Skeletal muscle tissue (tissue), 4 donors: Measurements from ENCODE around the gene FBXO47. TPM values are rescaled to one million over a fixed set of nuclear protein-coding genes. Genes with fewer than 3 reads are reported as not detected.
A peak's percentile ranks its signal among the peaks of the same experiment; 100 is the strongest.

ENCODE experiments used
- H3K27ac ChIP-seq: one replicate; pipeline ENCODE4 v1.7.0; 2013; ENCODE audit warnings: mild to moderate bottlenecking, low read depth, low read length, inconsistent platforms
- H3K27me3 ChIP-seq, 3 donors: one replicate each; pipeline ENCODE4 v1.7.0; 2013; ENCODE audit warnings: low read length in 3 of 3; ENCODE audit not compliant: control insufficient read depth in 3 of 3, insufficient read depth in 3 of 3
- H3K36me3 ChIP-seq, 3 donors: one replicate each; pipeline ENCODE4 v1.7.0; 2013; ENCODE audit warnings: low read length in 3 of 3; ENCODE audit not compliant: control insufficient read depth in 3 of 3, insufficient read depth in 3 of 3
- H3K4me1 ChIP-seq, 3 donors: one replicate each; pipeline ENCODE4 v1.7.0; 2013; ENCODE audit warnings: low read length in 3 of 3, mild to moderate bottlenecking in 3 of 3; ENCODE audit not compliant: control insufficient read depth in 3 of 3, insufficient read depth in 3 of 3
- H3K4me3 ChIP-seq, 3 donors: one replicate each; pipeline ENCODE4 v1.7.0; 2013; ENCODE audit warnings: low read length in 3 of 3
- H3K9ac ChIP-seq, 3 donors: one replicate each; pipeline ENCODE4 v1.7.0; 2013; ENCODE audit warnings: low read length in 3 of 3, mild to moderate bottlenecking in 3 of 3, moderate library complexity in 2 of 3, low read depth in 1 of 3
- H3K9me3 ChIP-seq, 3 donors: one replicate each; pipeline ENCODE4 v1.7.0; 2013; ENCODE audit warnings: low read length in 3 of 3; ENCODE audit not compliant: control insufficient read depth in 3 of 3
- total RNA-seq: library from RNA; depleted of rRNA; stranded (reverse); fragments of >200 nt; gene quantifications from one replicate; pipeline ENCODE4 v1.2.3, GENCODE V29; 2014
- donor health status: Osteomylitis.

FBXO47 gene, protein sequence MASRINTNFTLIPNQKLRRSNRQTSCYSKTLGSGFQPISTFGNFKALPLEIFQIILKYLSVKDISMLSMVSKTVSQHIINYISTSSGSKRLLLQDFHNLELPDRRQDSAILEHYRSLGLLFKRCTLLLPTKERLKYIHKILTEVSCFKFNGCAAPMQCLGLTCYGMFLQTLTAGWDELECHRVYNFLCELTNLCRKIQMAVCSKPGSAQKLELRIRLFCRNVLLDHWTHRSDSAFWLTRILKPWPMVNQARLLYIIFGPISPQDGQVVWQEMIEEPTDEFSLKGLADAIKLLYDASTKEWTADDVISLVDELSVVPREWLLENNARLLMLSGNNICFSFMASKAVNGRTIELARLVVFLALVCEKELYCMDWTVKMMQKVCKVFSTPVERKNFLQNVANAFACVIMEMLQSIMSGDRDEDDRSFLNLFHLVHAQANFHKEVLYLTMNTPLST
- not detected for total RNA-seq

- Histone ChIP-seq H3K27me3 (peaks cover 0 to 4% (median 0%) of the 10 kb centered on the region in 3 donors), H3K4me1 (peaks cover 0 to 4% (median 3%) of the 10 kb centered on the region in 3 donors), H3K27ac (peak within 1 kb of the TSS; percentile 69), H3K4me3 (peak within 1 kb of the TSS; percentile 68 to 77 (median 72)), H3K9ac (peak within 1 kb of the TSS; percentile 67 to 83 (median 81)), H3K36me3 (no peaks in the 10 kb centered on the region), H3K9me3 (no peaks in the 10 kb centered on the region)
Observed at GRCh38 chr17:38967290-38967738, at the start of gene FBXO47. Gene FBXO47, minus strand, starts transcription at chr17:38967403. Its CDS starts 4,378 bp downstream, at chr17:38963025.

DNA sequence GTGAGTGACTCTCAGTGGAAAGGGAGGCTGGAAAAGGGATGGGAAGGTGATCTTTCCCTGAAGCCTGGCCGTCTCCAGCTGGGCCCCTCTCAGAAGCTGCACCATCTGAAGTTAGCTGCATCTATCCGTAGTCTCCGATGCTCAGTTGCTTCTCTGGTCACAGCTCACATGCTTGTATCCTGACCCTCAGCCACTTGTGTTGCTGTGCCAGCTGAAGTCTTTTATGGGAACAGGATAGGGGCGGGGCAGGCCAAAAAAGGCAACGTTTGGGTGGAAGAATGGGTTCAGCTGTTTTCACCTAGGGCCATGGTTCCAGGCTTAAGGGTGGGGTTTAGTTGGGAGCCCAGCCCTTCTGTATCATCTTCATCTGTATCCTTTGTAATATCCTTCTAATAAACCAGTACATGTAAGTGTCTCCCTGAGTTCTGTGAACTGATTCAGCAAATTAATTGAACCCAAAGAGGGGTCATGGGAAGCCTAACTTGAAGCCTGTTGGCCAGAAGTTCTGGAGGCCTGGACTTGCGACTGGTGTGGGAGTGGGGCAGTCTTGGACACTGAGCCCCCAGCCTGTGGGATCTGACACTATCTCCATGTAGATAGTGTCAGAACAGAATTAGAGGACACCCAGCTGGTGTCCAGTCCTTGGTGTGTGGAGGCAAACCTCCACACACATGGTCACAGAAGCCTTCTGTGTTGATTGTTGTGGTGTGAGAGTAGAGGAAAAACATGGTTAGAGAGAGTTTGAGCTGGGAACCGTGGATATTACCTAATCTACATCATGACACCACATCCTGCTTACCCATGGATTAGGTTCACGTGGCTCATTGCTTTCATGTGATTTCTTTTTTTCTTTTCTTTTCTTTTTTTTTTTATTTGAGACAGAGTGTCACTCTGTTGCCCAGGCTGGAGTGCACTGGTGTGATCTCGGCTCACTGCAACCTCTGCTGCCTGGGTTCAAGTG lies 49.3 kb upstream of the FBXO47 start:
- Histone ChIP-seq H3K36me3 (no peaks in the 10 kb centered on the region), H3K4me1 (peaks cover 0 to 2% (median 0%) of the 10 kb centered on the region in 3 donors), H3K9ac (no peak overlapping the region), H3K4me3 (no peak overlapping the region), H3K27me3 (no peaks in the 10 kb centered on the region), H3K27ac (no peak overlapping the region), H3K9me3 (no peaks in the 10 kb centered on the region)

DNA sequence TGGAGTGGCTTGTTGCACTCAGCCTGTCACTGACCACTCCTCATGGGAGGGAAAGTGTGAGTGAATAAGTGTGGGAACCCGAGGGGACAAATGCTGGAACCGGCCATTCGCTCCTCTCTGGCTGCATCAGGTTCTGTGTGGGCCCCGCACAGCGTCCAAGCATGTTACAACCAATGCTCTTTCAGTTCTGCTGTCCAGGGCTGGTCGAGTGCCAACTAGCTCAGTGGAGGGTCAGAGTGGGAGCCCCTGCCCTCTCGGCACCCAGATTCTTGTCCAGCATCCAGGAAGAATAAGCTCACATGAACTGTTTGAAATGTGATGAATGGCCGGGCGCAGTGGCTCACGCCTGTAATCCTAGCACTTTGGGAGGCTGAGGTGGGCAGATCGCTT lies 48.3 kb upstream of the FBXO47 start:
- H3K36me3 ChIP-seq: no peaks in the 10 kb centered on the region
- H3K4me3 ChIP-seq: no peak overlapping the region
- H3K9ac ChIP-seq: no peak overlapping the region
- H3K9me3 ChIP-seq: no peaks in the 10 kb centered on the region
- no peaks in the 10 kb centered on the region for H3K27me3 ChIP-seq
- no peak overlapping the region for H3K27ac ChIP-seq
- peaks cover 0 to 2% (median 0%) of the 10 kb centered on the region in 3 donors for H3K4me1 ChIP-seq

DNA sequence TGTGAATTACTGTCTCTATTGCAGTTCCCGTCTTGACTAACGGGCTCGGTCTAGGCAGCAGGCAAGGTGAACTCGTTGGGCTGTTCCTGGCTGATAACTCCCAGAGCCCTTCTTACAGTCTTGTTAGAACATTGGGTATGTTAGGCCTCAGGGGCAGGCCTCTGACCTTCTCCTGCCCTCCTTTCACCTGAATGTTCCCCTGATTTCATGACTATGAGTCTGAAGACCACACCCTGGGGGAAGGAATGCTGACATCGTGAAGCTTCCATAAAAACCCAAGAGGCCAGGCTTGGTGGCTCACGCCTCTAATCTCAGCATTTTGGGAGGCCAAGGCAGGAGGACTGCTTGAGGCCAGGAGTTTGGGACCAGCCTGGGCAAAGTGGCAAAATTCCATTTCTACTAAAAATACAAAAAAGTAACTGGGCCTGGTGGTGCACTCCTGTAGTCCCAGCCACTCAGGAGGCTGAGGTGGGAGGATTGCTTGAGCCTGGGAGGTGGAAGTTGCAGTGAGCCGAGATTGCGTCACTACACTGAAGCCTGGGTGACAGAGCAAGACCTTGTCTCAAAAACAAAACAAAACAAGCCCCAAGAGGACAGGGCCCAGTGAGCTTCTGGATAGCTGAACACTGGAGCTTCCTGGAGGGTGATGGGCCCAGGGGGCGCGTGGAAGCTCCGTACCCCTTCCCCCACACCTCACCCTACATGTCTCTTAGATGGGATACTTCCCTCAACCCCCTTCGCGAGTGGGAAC lies 47.8 kb upstream of the FBXO47 start:
- Histone ChIP-seq H3K4me3 (no peak overlapping the region), H3K27ac (peak overlapping the region; percentile 57), H3K9me3 (no peaks in the 10 kb centered on the region), H3K36me3 (no peaks in the 10 kb centered on the region), H3K4me1 (peaks cover 0 to 2% (median 0%) of the 10 kb centered on the region in 3 donors), H3K27me3 (no peaks in the 10 kb centered on the region), H3K9ac (no peak overlapping the region)

DNA sequence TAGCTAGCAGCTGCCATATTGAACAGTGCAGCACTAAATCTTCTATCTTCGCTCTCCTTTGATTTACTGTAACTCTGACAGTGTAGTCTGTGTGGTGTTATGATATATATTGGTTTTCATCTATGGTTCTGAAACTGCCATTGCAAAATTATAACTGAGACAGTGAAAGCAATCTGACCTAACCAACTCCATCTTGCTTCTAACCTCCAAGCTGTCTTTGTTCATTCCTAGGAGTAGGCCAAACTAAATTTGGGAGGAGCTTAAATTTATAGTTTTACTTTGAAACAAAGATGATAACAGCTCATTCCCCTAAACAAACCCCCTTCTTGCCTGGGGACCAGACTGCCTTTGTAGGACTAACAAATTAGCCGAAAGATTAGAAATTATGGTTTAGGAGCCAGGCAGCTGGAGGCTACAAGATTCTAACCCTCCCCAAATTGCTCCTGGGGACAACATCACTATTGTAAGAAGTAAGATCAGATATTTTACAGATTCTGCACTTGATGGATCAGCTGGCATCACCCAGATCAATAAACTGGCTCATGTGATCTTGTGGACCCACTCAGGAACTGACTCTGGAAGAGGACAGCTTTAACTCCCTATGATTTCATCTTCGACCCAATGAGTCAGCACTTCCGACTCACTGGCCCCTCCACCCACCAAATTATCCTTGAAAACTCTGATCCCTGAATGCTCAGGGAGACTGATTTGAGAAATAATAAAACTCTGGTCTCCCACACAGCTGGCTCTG lies 47.0 kb upstream of the FBXO47 start:
- H3K9me3 ChIP-seq: no peaks in the 10 kb centered on the region
- H3K9ac ChIP-seq: no peak overlapping the region
- H3K27ac ChIP-seq: peak overlapping the region; percentile 57
- H3K4me3 ChIP-seq: no peak overlapping the region
- H3K27me3 ChIP-seq: no peaks in the 10 kb centered on the region
- H3K36me3 ChIP-seq: no peaks in the 10 kb centered on the region
- H3K4me1 ChIP-seq: peaks cover 0 to 2% (median 0%) of the 10 kb centered on the region in 3 donors

DNA sequence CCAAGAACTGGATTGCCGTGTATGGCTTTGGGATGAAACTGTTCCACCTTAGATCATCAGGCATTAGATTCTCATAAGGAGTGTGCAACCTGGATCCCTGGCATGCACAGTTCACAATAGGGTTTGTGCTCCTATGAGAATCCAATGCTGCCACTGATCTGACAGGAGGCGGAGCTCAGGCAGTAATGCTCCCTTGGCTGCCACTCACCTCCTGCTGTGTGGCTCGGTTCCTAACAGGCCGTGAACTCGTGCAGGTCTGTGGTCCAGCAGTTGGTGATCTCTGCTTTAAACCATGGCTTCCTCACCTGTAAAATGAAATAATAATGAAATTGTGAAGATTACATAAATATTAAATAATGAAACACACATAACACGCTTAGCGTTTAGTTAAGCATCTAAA lies 45.5 kb upstream of the FBXO47 start:
- Histone ChIP-seq H3K27me3 (no peaks in the 10 kb centered on the region), H3K27ac (no peak overlapping the region), H3K9me3 (no peaks in the 10 kb centered on the region), H3K9ac (no peak overlapping the region), H3K4me3 (no peak overlapping the region), H3K36me3 (no peaks in the 10 kb centered on the region), H3K4me1 (peaks cover 0 to 2% (median 0%) of the 10 kb centered on the region in 3 donors)

GRCh38 chr17:39011907-39012468 lies 44.8 kb upstream of the FBXO47 start:
- no peaks in the 10 kb centered on the region for H3K36me3 ChIP-seq
- peaks cover 0 to 2% (median 0%) of the 10 kb centered on the region in 3 donors for H3K4me1 ChIP-seq
- H3K4me3 ChIP-seq: no peak overlapping the region
- H3K9me3 ChIP-seq: no peaks in the 10 kb centered on the region
- no peak overlapping the region for H3K9ac ChIP-seq
- H3K27ac ChIP-seq: no peak overlapping the region
- H3K27me3 ChIP-seq: no peaks in the 10 kb centered on the region

GRCh38 chr17:39009581-39010001 lies 42.4 kb upstream of the FBXO47 start:
- Histone ChIP-seq H3K4me1 (no peaks in the 10 kb centered on the region), H3K9me3 (no peaks in the 10 kb centered on the region), H3K9ac (no peak overlapping the region), H3K27ac (no peak overlapping the region), H3K27me3 (peaks cover 0 to 1% (median 0%) of the 10 kb centered on the region in 3 donors), H3K4me3 (no peak overlapping the region), H3K36me3 (no peaks in the 10 kb centered on the region)
